GM12801 (cell line): Measurements from ENCODE around the gene COG1.

Experiments
- CTCF ChIP-seq: IDR thresholded peaks from one replicate; pipeline ENCODE4 v1.5.1; 2011; ENCODE audit warnings: control low read depth; ENCODE audit not compliant: insufficient read length; ENCODE audit errors: extremely low read depth

Gene COG1

GRCh38 chr17:73249700-73250099 is 56.8 kb downstream of the COG1 start:
- no peak for TF ChIP-seq CTCF

GRCh38 chr17:73250851-73251640 is 58.2 kb downstream of the COG1 start:
- no peak for TF ChIP-seq CTCF

GRCh38 chr17:73251871-73252270 is 59.0 kb downstream of the COG1 start:
- no peak for TF ChIP-seq CTCF

GRCh38 chr17:73255671-73256181 is 62.9 kb downstream of the COG1 start:
- TF ChIP-seq CTCF: peak; percentile 91

GRCh38 chr17:73256220-73256619 is 63.4 kb downstream of the COG1 start:
- no peak for TF ChIP-seq CTCF

- TF ChIP-seq CTCF: no peak
Observed at GRCh38 chr17:73257516-73257915, 64.7 kb downstream of the COG1 start.
